ENCODE measurements around the gene PRKAG1.

The PRKAG1 gene

GRCh38 chr12:49030714-49031572 is 12.4 kb upstream of the PRKAG1 start:
- no peak for DNase-seq (ENCODE audit: insufficient read length, low spot score)
- FAIRE-seq, result no peak
- no peak for TF ChIP-seq POLR2A (IDR thresholded peaks at IDR 0.05; ENCODE audit: low read depth, low read length)

GRCh38 chr12:49030119-49030518 is 11.5 kb upstream of the PRKAG1 start:
- DNase-seq (ENCODE audit: insufficient read length, low spot score), result no peak
- FAIRE-seq, result no peak
- TF ChIP-seq POLR2A (IDR thresholded peaks at IDR 0.05; ENCODE audit: low read depth, low read length), result no peak

- FAIRE-seq, result no peak
- DNase-seq (ENCODE audit: insufficient read length, low spot score), result no peak
- TF ChIP-seq POLR2A (IDR thresholded peaks at IDR 0.05; ENCODE audit: low read depth, low read length), result no peak
These were observed 10.2 kb upstream of the PRKAG1 start for GRCh38 chr12:49028666-49029275.

GRCh38 chr12:49027846-49028555 is 9.4 kb upstream of the PRKAG1 start:
- no peak for TF ChIP-seq POLR2A (IDR thresholded peaks at IDR 0.05; ENCODE audit: low read depth, low read length)
- DNase-seq (ENCODE audit: insufficient read length, low spot score), result no peak
- FAIRE-seq, result no peak

- TF ChIP-seq POLR2A (IDR thresholded peaks at IDR 0.05; ENCODE audit: low read depth, low read length), result no peak
- no peak for FAIRE-seq
- DNase-seq (ENCODE audit: insufficient read length, low spot score), result no peak
These were observed 8.3 kb upstream of the PRKAG1 start for GRCh38 chr12:49026678-49027480.

- no peak for FAIRE-seq
- no peak for DNase-seq (ENCODE audit: insufficient read length, low spot score)
- TF ChIP-seq POLR2A (IDR thresholded peaks at IDR 0.05; ENCODE audit: low read depth, low read length), result no peak
These were observed 7.5 kb upstream of the PRKAG1 start for GRCh38 chr12:49026101-49026500.

GRCh38 chr12:49025463-49025862 is 6.9 kb upstream of the PRKAG1 start:
- TF ChIP-seq POLR2A (IDR thresholded peaks at IDR 0.05; ENCODE audit: low read depth, low read length), result no peak
- FAIRE-seq, result no peak
- DNase-seq (ENCODE audit: insufficient read length, low spot score), result no peak

GRCh38 chr12:49024543-49024942 is 6.0 kb upstream of the PRKAG1 start:
- no peak for TF ChIP-seq POLR2A (IDR thresholded peaks at IDR 0.05; ENCODE audit: low read depth, low read length)
- FAIRE-seq, result no peak

GRCh38 chr12:49023812-49024211 is 5.2 kb upstream of the PRKAG1 start:
- DNase-seq (ENCODE audit: insufficient read length, low spot score) (no peak), FAIRE-seq (no peak)
- TF ChIP-seq POLR2A (IDR thresholded peaks at IDR 0.05; ENCODE audit: low read depth, low read length), result no peak

More at GRCh38 chr12:49024543-49024942, 6.0 kb upstream of the PRKAG1 start:
- no peak for DNase-seq (ENCODE audit: insufficient read length, low spot score)

GRCh38 chr12:49022558-49023178 is 4.1 kb upstream of the PRKAG1 start:
- DNase-seq (ENCODE audit: insufficient read length, low spot score) (no peak), FAIRE-seq (no peak)
- no peak for TF ChIP-seq POLR2A (IDR thresholded peaks at IDR 0.05; ENCODE audit: low read depth, low read length)

- no peak for DNase-seq (ENCODE audit: insufficient read length, low spot score)
- FAIRE-seq, result no peak
These were observed 2.8 kb upstream of the PRKAG1 start for GRCh38 chr12:49021292-49021915.

GRCh38 chr12:49020441-49020840 is 1.9 kb upstream of the PRKAG1 start:
- no peak for FAIRE-seq
- DNase-seq (ENCODE audit: insufficient read length, low spot score), result no peak
- TF ChIP-seq POLR2A (IDR thresholded peaks at IDR 0.05; ENCODE audit: low read depth, low read length), result no peak

More at GRCh38 chr12:49021292-49021915, 2.8 kb upstream of the PRKAG1 start:
- TF ChIP-seq POLR2A (IDR thresholded peaks at IDR 0.05; ENCODE audit: low read depth, low read length), result no peak
